Kidney capillary endothelial cell (primary cell): ENCODE results near the gene PVALEF.

Source experiments
- DNase-seq: peaks from one replicate; pipeline ENCODE4 v3.0.0-alpha.2; 2018; ENCODE audit warnings: low spot score

PVALEF gene

GRCh38 chr17:81162491-81162890 is 2.8 kb upstream of the PVALEF start:
- no peak for DNase-seq

- DNase-seq: no peak
Measured at GRCh38 chr17:81163051-81163695, 2.1 kb upstream of the PVALEF start.

- no peak for DNase-seq
Measured at GRCh38 chr17:81163703-81164370, 1.5 kb upstream of the PVALEF start.

GRCh38 chr17:81164371-81165245 is 699 bp upstream of the PVALEF start:
- DNase-seq: no peak

GRCh38 chr17:81166033-81166492 is 756 bp downstream of the PVALEF start, which contains the start of gene AATK:
Gene AATK (minus strand): TSS chr17:81166221. CDS start chr17:81165992, 229 bp downstream.
- no peak for DNase-seq

- DNase-seq: no peak
Measured at GRCh38 chr17:81167194-81167524, 1.9 kb downstream of the PVALEF start.

- no peak for DNase-seq
Measured at GRCh38 chr17:81167638-81168037, 2.3 kb downstream of the PVALEF start.

DNA sequence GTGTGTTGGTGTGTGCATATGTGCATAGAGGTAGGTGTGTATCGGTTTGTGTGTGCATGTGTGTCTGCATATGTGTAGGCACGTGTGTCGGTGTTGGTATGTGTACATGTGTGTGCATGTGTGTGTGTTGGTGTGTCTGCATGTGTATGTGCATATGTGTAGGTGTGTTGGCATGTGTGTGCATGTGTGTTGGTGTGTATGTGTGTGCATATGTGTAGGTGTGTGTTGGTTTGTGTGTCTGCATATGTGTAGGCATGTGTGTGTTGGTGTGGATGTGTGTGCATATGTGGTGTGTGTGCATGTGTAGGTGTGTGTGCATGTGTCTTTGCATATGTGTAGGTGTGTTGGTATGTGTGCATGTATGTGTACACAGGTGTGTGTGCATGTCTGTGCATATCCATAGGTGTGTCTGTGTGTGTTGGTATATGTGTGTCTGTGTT is 4.6 kb downstream of the PVALEF start:
- no peak for DNase-seq

DNA sequence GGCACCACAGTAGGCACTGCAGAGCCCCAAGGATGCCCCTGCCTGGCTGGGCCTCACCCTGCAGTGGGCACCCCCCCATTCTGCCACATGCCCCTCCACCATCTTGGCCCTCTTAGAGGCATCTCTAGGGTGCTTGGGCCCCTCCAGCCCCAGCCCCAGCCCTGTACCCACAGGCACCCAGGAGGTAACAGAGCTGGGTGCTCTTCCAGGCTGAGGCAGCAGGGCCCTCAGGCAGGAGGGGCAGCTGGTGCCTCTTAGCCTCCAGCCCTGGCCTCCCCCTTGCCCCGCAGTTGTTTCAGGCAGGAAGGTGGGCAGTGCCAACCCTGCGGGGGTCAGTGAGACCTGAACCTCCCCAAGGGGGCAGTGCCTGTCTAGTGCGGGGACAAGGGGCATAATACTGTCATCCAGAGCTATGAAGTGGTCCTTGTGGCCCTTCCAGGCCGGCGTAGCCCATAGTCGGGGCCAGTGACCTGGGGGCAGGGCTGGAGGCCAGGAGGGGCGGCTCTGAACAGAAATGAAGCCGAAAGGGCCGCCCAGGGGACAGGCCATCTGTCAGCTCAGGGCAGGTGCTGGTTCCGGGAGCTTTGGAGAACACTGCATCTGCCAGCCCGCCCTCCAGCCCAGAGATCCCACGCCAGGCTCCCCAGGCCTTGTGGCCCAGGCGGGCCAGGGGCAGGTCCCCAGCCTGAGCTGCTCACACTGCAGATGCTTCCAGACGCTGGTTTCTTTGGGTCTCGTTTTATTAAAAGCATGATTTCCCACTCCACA is 5.6 kb downstream of the PVALEF start:
- DNase-seq: no peak

DNA sequence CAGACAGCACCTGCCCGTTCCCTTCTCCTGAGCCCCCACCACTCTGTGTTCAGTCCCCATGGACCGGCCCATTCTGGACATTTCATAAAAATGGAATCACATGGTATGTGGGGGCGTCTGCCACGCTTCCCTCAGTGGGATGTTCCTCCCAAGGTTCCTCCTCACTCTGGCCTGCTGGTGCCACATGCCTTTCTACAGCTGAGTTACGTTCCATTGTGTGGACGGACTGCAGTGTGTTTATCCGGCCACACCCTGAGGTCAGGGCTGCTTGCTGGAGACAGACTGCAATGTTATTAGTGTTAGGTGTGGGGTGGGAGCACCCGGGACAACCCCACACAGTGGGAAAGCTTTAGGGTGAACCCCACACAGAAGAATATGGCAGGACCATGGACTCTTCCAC is 6.6 kb downstream of the PVALEF start:
- no peak for DNase-seq

GRCh38 chr17:81173052-81173761 is 7.9 kb downstream of the PVALEF start:
- DNase-seq: no peak

GRCh38 chr17:81173762-81174155 is 8.5 kb downstream of the PVALEF start:
- no peak for DNase-seq

- DNase-seq: no peak
Measured at GRCh38 chr17:81176666-81177065, 11.4 kb downstream of the PVALEF start.

GRCh38 chr17:81178136-81179091 is 13.1 kb downstream of the PVALEF start:
- no peak for DNase-seq

- no peak for DNase-seq
Measured at GRCh38 chr17:81179220-81179619, 13.9 kb downstream of the PVALEF start.

DNA sequence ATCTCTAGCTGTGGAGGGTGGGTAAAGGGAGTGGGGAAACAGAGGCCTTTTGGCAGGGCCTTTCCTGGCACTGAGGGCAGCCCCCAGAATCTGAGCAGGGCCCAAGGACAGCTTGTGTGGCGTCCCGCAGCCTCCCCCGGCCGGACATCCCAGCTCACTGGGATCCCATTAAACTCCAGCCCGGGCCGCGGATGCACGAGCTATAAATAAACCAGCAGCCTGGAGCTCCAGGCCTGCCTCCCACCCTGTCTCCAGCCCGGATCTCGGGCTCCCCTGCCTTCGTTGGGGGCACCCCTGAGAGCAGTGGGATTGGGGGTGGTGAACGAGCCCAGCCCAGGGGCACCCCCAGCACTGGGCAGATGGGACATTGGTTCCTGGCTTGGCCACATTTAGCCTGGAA is 14.6 kb downstream of the PVALEF start:
- no peak for DNase-seq

DNA sequence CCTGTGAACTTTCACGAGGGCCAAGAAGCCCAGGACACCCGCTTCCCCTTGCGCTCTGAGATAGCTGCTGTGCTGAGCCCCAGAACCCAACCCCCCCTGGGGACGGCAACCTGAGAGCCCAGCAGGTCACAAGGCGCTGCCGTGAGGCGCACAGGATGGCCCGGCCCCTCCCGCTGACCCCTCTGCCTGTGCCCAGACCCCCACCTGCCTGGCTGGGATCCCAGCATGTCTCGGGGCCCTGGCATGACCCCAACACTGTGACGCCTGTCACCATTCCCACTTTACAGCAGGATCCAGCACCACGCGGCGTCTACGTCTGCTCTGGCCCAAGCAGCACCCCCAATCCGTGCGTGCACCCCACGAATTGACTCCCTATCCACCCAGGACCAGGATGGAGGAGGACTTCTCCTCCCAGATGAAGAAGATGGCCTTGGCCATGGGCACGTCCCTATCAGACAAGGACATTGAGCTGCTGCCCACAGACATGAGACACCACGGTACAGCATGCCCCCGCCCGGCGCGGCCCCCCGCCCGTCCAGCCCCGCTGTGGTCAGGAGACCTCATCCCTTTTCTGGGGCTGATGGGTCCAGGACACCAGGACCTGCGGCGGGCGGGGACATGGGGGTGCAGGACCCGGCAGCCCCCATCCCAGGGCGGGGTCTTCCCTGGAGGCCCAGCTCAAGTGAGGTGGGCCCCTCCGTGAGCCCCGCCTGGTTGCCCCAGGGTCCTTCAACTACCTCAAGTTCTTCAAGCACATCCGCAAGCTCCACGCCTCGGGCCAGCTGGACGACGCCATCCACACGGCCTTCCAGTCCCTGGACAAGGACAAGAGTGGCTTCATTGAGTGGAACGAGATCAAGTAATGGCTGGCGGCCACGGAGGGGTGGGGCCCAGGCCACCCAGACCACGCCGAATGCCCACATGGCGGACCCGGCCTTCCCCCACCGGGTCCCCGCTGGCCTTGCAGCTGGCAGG is 15.8 kb downstream of the PVALEF start:
- no peak for DNase-seq

DNA sequence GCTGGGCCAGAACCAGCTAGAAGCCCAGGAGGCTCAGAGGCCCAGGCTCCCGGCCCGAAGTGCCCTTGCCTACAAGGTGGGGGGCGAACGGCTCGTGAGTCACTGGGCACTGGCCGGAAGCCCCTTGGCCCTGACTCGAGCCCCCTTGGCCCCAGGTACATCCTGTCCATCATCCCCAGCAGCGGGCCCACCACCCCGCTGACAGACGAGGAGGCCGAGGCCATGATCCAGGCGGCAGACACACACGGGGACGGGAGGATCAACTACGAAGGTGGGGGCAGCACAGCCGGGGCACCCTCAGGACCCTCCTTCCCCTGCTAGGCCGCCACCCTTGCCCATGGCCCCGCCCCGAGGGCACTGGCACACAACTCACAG is 16.5 kb downstream of the PVALEF start:
- DNase-seq: no peak

DNA sequence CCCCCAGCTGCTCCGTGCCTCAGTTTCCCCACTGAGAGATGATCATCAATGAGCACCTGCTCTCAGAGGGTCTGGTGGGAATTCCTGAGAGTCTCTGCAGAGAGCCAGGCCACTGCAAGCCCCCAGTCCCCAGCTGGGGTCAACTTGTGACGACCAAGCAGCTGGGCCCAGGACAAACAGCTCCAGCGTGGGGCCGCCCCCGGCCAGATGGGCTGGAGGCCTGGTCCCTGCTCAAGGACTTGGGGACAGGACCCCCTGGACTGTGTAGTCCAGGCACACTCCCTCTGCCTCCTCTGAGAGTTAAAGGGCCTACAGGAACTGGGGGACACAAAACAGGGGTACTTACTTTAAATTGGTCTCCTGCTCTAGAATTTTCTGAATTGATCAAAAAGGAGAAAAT is 17.3 kb downstream of the PVALEF start:
- no peak for DNase-seq
